Ishikawa (cell line): Measurements from ENCODE around the gene CRYGD.

ENCODE experiments used
- EGR1 ChIP-seq: IDR thresholded peaks from 2 replicates; pipeline ENCODE4 v1.6.1; 2012
- FOXM1 ChIP-seq: IDR thresholded peaks from 2 replicates; pipeline ENCODE4 v1.6.1; 2012; ENCODE audit warnings: low read depth, borderline replicate concordance
- MAX ChIP-seq: IDR thresholded peaks from 2 replicates; pipeline ENCODE4 v1.6.1; 2012
- RAD21 ChIP-seq: IDR thresholded peaks from 2 replicates; pipeline ENCODE4 v1.6.1; 2012; ENCODE audit warnings: low read depth
- TAF1 ChIP-seq: IDR thresholded peaks from 2 replicates; pipeline ENCODE4 v1.6.1; 2012; ENCODE audit warnings: low read depth, mild to moderate bottlenecking
- USF1 ChIP-seq: IDR thresholded peaks from 2 replicates; pipeline ENCODE4 v1.6.1; 2012
- YY1 ChIP-seq: IDR thresholded peaks from 2 replicates; pipeline ENCODE4 v1.6.1; 2012; ENCODE audit warnings: low read depth

- TF ChIP-seq FOXM1: no peak
- TF ChIP-seq EGR1: no peak
- no peak for TF ChIP-seq MAX
- no peak for TF ChIP-seq YY1
- TF ChIP-seq RAD21: no peak
- TF ChIP-seq TAF1: no peak
- TF ChIP-seq USF1: no peak
Observed at GRCh38 chr2:208125251-208125650, 927 bp upstream of the CRYGD start.
